ENCODE data around the gene FAM78A.

GRCh38 chr9:131233995-131234394 lies 42.3 kb downstream of the FAM78A start:
- no peak for TF ChIP-seq CBFB (CRISPR knock-in tag; IDR thresholded peaks at IDR 0.05; ENCODE audit: low read depth)
- TF ChIP-seq ZNF138 (CRISPR knock-in tag; conservative IDR thresholded peaks at IDR 0.05), result no peak
- TF ChIP-seq TEAD4 (CRISPR knock-in tag; IDR thresholded peaks at IDR 0.05), result no peak
- TF ChIP-seq IRF1 (CRISPR knock-in tag; IDR thresholded peaks at IDR 0.05), result no peak
- no peak for TF ChIP-seq ESRRA (CRISPR knock-in tag; IDR thresholded peaks at IDR 0.05; ENCODE audit: borderline replicate concordance)
